Small intestine (tissue), 7 donors: ENCODE results near the gene ZCWPW1. TPM values are rescaled to one million over a fixed set of nuclear protein-coding genes. Genes with fewer than 3 reads are reported as not detected.

Experiments used
- DNase-seq, 2 donors: peaks; one replicate each; pipeline versions ENCODE4 v3.0.0 to v3.0.0-alpha.2; 2013
- FAIRE-seq: peaks from 2 replicates; lab custom pipeline; 2012; peaks lifted over from hg19 to GRCh38; lab: Jason Lieb, UNC
- H3K27ac ChIP-seq, 3 donors: one replicate each; pipeline ENCODE4 v1.5.1; 2013; ENCODE audit warnings: low read length in 2 of 3, mild to moderate bottlenecking in 2 of 3, control low read depth in 1 of 3, inconsistent platforms in 1 of 3, low read depth in 1 of 3, moderate library complexity in 1 of 3
- H3K27me3 ChIP-seq, 3 donors: one replicate each; pipeline ENCODE4 v1.6.1; 2013; ENCODE audit warnings: low read length in 3 of 3, inconsistent platforms in 1 of 3; ENCODE audit not compliant: control insufficient read depth in 3 of 3, insufficient read depth in 3 of 3
- H3K36me3 ChIP-seq, 3 donors: one replicate each; pipeline ENCODE4 v1.6.1; 2013; ENCODE audit warnings: low read length in 3 of 3, inconsistent platforms in 1 of 3, low read depth in 1 of 3, mild to moderate bottlenecking in 1 of 3, moderate library complexity in 1 of 3; ENCODE audit not compliant: control insufficient read depth in 3 of 3, insufficient read depth in 2 of 3
- H3K4me1 ChIP-seq, 3 donors: one replicate each; pipeline ENCODE4 v1.6.1; 2013; ENCODE audit warnings: low read length in 2 of 3, inconsistent platforms in 1 of 3, low read depth in 1 of 3, mild to moderate bottlenecking in 1 of 3, moderate library complexity in 1 of 3; ENCODE audit not compliant: control insufficient read depth in 3 of 3, insufficient read depth in 2 of 3
- H3K4me3 ChIP-seq, 3 donors: one replicate each; pipeline ENCODE4 v1.5.1; 2013; ENCODE audit warnings: low read length in 3 of 3, control low read depth in 1 of 3, inconsistent platforms in 1 of 3, low read depth in 1 of 3, mild to moderate bottlenecking in 1 of 3, moderate library complexity in 1 of 3
- H3K9me3 ChIP-seq, 2 donors: one replicate each; pipeline ENCODE4 v1.6.1; 2013; ENCODE audit warnings: low read depth in 1 of 2, low read length in 1 of 2; ENCODE audit not compliant: control insufficient read depth in 2 of 2, insufficient read depth in 1 of 2
- WGBS, 3 donors: extraction: QIAGEN DNeasy Blood & Tissue Kit; methylation state at CpG; one replicate each; pipeline ENCODE4 v1.1.7; 2013; 5-methylcytosine and 5-hydroxymethylcytosine counted together
- polyA plus RNA-seq, 4 donors: library from polyadenylated mRNA; stranded (reverse) in 3 of 4; unstranded in 1 of 4; fragments of 200-250 nt in 3 of 4; fragments of 120-200 nt in 1 of 4; gene quantifications; one replicate each; pipeline versions ENCODE4 v1.2.1 to v1.2.3, GENCODE V29; 2013
- donor health status: healthy with polysubstance abuse.
- donor health status: control.
- donor health status: control.
- donor health status: Bipolar disorder and iron deficiency.
- donor health status: healthy.

Gene ZCWPW1
- polyA plus RNA-seq, 4 donors, result 1.3 to 6.5 (median 4.8) TPM

GRCh38 chr7:100425347-100425746 lies 3.2 kb downstream of the ZCWPW1 start:
- 42 to 86% (median 80%) methylated on average over 1 of the region's 1 CpG for WGBS, 3 donors

GRCh38 chr7:100423315-100423714 lies 5.2 kb downstream of the ZCWPW1 start:
- Histone ChIP-seq H3K27me3 (no peaks in the 10 kb centered on the region), H3K27ac (no peak overlapping the region), H3K9me3 (peaks cover 0 to 5% of the 10 kb centered on the region in 2 donors), H3K4me1 (peaks cover 0 to 5% (median 0%) of the 10 kb centered on the region in 3 donors), H3K4me3 (no peak overlapping the region), H3K36me3 (no peaks in the 10 kb centered on the region)
- no peak for DNase-seq
- WGBS, 3 donors, result 76 to 96% (median 82%) methylated on average over 6 of the region's 6 CpGs
- FAIRE-seq, result no peak

More at GRCh38 chr7:100425347-100425746, 3.2 kb downstream of the ZCWPW1 start:
- Histone ChIP-seq H3K36me3 (no peaks in the 10 kb centered on the region), H3K9me3 (peaks cover 0 to 5% of the 10 kb centered on the region in 2 donors), H3K27me3 (no peaks in the 10 kb centered on the region), H3K27ac (no peak overlapping the region), H3K4me1 (peaks cover 0 to 5% (median 0%) of the 10 kb centered on the region in 3 donors), H3K4me3 (no peak overlapping the region)
- no peak for FAIRE-seq
- DNase-seq, result no peak

GRCh38 chr7:100419660-100420226 lies 8.8 kb downstream of the ZCWPW1 start:
- H3K9me3 ChIP-seq, result no peaks in the 10 kb centered on the region
- no peak for DNase-seq
- no peak overlapping the region for H3K27ac ChIP-seq
- no peaks in the 10 kb centered on the region for H3K4me1 ChIP-seq
- WGBS, 3 donors, result 78 to 85% (median 82%) methylated on average over 1 of the region's 1 CpG
- no peaks in the 10 kb centered on the region for H3K36me3 ChIP-seq
- no peaks in the 10 kb centered on the region for H3K27me3 ChIP-seq
- no peak overlapping the region for H3K4me3 ChIP-seq
- FAIRE-seq, result no peak

- 84 to 90% (median 88%) methylated on average over 1 of the region's 1 CpG for WGBS, 3 donors
- Histone ChIP-seq H3K9me3 (no peaks in the 10 kb centered on the region), H3K27ac (no peak overlapping the region), H3K4me1 (no peaks in the 10 kb centered on the region), H3K27me3 (no peaks in the 10 kb centered on the region), H3K36me3 (no peaks in the 10 kb centered on the region), H3K4me3 (no peak overlapping the region)
- no peak for DNase-seq
- FAIRE-seq, result no peak
These were observed 9.4 kb downstream of the ZCWPW1 start for GRCh38 chr7:100418930-100419659.

- H3K27ac ChIP-seq, result no peak overlapping the region
- FAIRE-seq (no peak), DNase-seq (no peak)
- H3K36me3 ChIP-seq, result no peaks in the 10 kb centered on the region
- no peak overlapping the region for H3K4me3 ChIP-seq
- H3K27me3 ChIP-seq, result no peaks in the 10 kb centered on the region
- no peaks in the 10 kb centered on the region for H3K4me1 ChIP-seq
- no peaks in the 10 kb centered on the region for H3K9me3 ChIP-seq
- 68 to 81% (median 78%) methylated on average over 5 of the region's 5 CpGs for WGBS, 3 donors
These were observed 13.1 kb downstream of the ZCWPW1 start for GRCh38 chr7:100415448-100415847.

GRCh38 chr7:100413889-100414288 lies 14.6 kb downstream of the ZCWPW1 start:
- FAIRE-seq (no peak), DNase-seq (no peak)

GRCh38 chr7:100413346-100413745 lies 15.2 kb downstream of the ZCWPW1 start:
- Histone ChIP-seq H3K27ac (no peak overlapping the region), H3K4me1 (no peaks in the 10 kb centered on the region), H3K9me3 (no peaks in the 10 kb centered on the region), H3K27me3 (peaks cover 0 to under 1% (median 0%) of the 10 kb centered on the region in 3 donors), H3K4me3 (no peak overlapping the region), H3K36me3 (no peaks in the 10 kb centered on the region)
- no peak for FAIRE-seq
- DNase-seq, result no peak

More at GRCh38 chr7:100413889-100414288, 14.6 kb downstream of the ZCWPW1 start:
- Histone ChIP-seq H3K4me3 (no peak overlapping the region), H3K27ac (peak overlapping the region in 1 of 3 donors; percentile 27), H3K36me3 (no peaks in the 10 kb centered on the region), H3K4me1 (no peaks in the 10 kb centered on the region), H3K27me3 (no peaks in the 10 kb centered on the region), H3K9me3 (no peaks in the 10 kb centered on the region)
- WGBS, 3 donors, result 55 to 70% (median 65%) methylated on average over 1 of the region's 1 CpG

- Histone ChIP-seq H3K36me3 (no peaks in the 10 kb centered on the region), H3K4me1 (no peaks in the 10 kb centered on the region), H3K9me3 (no peaks in the 10 kb centered on the region), H3K27ac (no peak overlapping the region), H3K4me3 (no peak overlapping the region), H3K27me3 (peaks cover 0 to 2% (median 0%) of the 10 kb centered on the region in 3 donors)
- FAIRE-seq (no peak), DNase-seq (no peak)
- 93 to 96% (median 94%) methylated on average over 6 of the region's 6 CpGs for WGBS, 3 donors
These were observed 17.4 kb downstream of the ZCWPW1 start for GRCh38 chr7:100411101-100411500.
